BE2C (cell line): ENCODE measurements around the gene ODAD3.

Source experiments
- DNase-seq: peaks from one replicate; pipeline ENCODE4 v3.0.0-alpha.2; 2020
- H3K27me3 ChIP-seq: fragments of 250-450 bp; sonication (Bioruptor Pico); 2 replicates; pipeline ENCODE4 v1.5.1; 2020; ENCODE audit warnings: mild to moderate bottlenecking
- H3K36me3 ChIP-seq: fragments of 250-450 bp; sonication (Bioruptor Pico); 2 replicates; pipeline ENCODE4 v1.5.1; 2020; ENCODE audit warnings: mild to moderate bottlenecking
- H3K4me1 ChIP-seq: fragments of 250-450 bp; sonication (Bioruptor Pico); 2 replicates; pipeline ENCODE4 v1.5.1; 2020
- H3K4me3 ChIP-seq: 2 replicates; pipeline ENCODE4 v1.5.1; 2011; ENCODE audit warnings: low read depth, low read length
- H3K9me3 ChIP-seq: fragments of 250-450 bp; sonication (Bioruptor Pico); 2 replicates; pipeline ENCODE4 v1.5.1; 2020
- CTCF ChIP-seq: IDR thresholded peaks from 2 replicates; pipeline ENCODE4 v1.5.1; 2012; ENCODE audit warnings: mild to moderate bottlenecking, low read depth, low read length

ODAD3 gene

GRCh38 chr19:11452620-11453310 is 17.8 kb upstream of the ODAD3 start:
- Histone ChIP-seq H3K4me1 (no peaks in the 10 kb centered on the region), H3K36me3 (peaks cover 21% of the 10 kb centered on the region), H3K9me3 (no peaks in the 10 kb centered on the region), H3K27me3 (no peaks in the 10 kb centered on the region), H3K4me3 (no peak overlapping the region)
- TF ChIP-seq CTCF, result peak; percentile 27; the same call in 1 of the 2 replicates
- DNase-seq, result no peak

- no peak for DNase-seq
- no peak overlapping the region for H3K4me3 ChIP-seq
- peaks cover 22% of the 10 kb centered on the region for H3K36me3 ChIP-seq
- H3K4me1 ChIP-seq, result no peaks in the 10 kb centered on the region
- H3K9me3 ChIP-seq, result no peaks in the 10 kb centered on the region
- no peak for TF ChIP-seq CTCF
- H3K27me3 ChIP-seq, result no peaks in the 10 kb centered on the region
These were observed 17.1 kb upstream of the ODAD3 start for GRCh38 chr19:11451871-11452619.

- no peak for DNase-seq
- Histone ChIP-seq H3K4me3 (no peak overlapping the region), H3K27me3 (no peaks in the 10 kb centered on the region), H3K9me3 (no peaks in the 10 kb centered on the region), H3K36me3 (peaks cover 26% of the 10 kb centered on the region), H3K4me1 (no peaks in the 10 kb centered on the region)
- no peak for TF ChIP-seq CTCF
These were observed 16.5 kb upstream of the ODAD3 start for GRCh38 chr19:11451327-11451870.

GRCh38 chr19:11450570-11451326 is 15.8 kb upstream of the ODAD3 start:
- no peaks in the 10 kb centered on the region for H3K4me1 ChIP-seq
- no peaks in the 10 kb centered on the region for H3K9me3 ChIP-seq
- H3K4me3 ChIP-seq, result no peak overlapping the region
- TF ChIP-seq CTCF, result no peak
- peaks cover 30% of the 10 kb centered on the region for H3K36me3 ChIP-seq
- H3K27me3 ChIP-seq, result no peaks in the 10 kb centered on the region
- DNase-seq, result no peak

GRCh38 chr19:11448923-11449554 is 14.1 kb upstream of the ODAD3 start:
- Histone ChIP-seq H3K9me3 (no peaks in the 10 kb centered on the region), H3K27me3 (no peaks in the 10 kb centered on the region), H3K4me3 (no peak overlapping the region), H3K4me1 (no peaks in the 10 kb centered on the region), H3K36me3 (peaks cover 42% of the 10 kb centered on the region)
- DNase-seq, result no peak
- no peak for TF ChIP-seq CTCF
